Neural progenitor cell (in vitro differentiated cells): Measurements from ENCODE around the gene NTM.

Experiments used
- EZH2 ChIP-seq: fragments of 200-600 bp; sonication (generic); IDR thresholded peaks from 2 replicates; pipeline ENCODE4 v1.6.1; 2017; ENCODE audit warnings: antibody characterized with exemption, mild to moderate bottlenecking, moderate library complexity
- TF ChIP-seq, protein P1 (sequence below): fragments of 200-600 bp; sonication (generic); IDR thresholded peaks from 2 replicates; pipeline ENCODE4 v1.5.1; 2017; ENCODE audit warnings: antibody characterized with exemption, mild to moderate bottlenecking

DNA sequence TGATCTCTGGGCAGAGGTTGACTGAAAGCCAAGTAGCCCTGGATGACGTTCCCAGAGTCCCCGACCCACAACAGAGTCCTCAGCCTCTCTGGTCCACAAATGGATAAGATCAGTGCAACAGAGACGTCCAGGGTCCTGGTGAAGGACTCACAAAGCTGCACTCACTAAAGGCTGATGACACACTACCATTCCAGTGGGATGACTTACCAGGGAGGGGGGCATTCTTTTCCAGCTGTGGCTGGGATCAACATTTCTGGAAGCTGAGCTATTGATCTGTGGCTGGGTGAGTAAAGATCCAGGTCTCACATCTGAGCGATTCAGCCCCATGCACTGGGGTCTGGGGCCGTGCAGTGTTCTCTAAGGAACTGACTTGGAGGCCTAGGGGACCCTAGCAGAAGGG lies 296.2 kb downstream of the NTM start:
- no peak for TF ChIP-seq EZH2
- TF ChIP-seq, protein P1, sequence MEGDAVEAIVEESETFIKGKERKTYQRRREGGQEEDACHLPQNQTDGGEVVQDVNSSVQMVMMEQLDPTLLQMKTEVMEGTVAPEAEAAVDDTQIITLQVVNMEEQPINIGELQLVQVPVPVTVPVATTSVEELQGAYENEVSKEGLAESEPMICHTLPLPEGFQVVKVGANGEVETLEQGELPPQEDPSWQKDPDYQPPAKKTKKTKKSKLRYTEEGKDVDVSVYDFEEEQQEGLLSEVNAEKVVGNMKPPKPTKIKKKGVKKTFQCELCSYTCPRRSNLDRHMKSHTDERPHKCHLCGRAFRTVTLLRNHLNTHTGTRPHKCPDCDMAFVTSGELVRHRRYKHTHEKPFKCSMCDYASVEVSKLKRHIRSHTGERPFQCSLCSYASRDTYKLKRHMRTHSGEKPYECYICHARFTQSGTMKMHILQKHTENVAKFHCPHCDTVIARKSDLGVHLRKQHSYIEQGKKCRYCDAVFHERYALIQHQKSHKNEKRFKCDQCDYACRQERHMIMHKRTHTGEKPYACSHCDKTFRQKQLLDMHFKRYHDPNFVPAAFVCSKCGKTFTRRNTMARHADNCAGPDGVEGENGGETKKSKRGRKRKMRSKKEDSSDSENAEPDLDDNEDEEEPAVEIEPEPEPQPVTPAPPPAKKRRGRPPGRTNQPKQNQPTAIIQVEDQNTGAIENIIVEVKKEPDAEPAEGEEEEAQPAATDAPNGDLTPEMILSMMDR: no peak
